Tongue (tissue), 2 donors: ENCODE data around the gene POC1B. TPM values are rescaled to one million over a fixed set of nuclear protein-coding genes. Genes with fewer than 3 reads are reported as not detected.
A peak's percentile ranks its signal among the peaks of the same experiment; 100 is the strongest.

Source experiments
- DNase-seq: peaks from one replicate; pipeline ENCODE4 v3.0.0-alpha.2; 2015
- total RNA-seq: library from RNA; depleted of rRNA; stranded (reverse); fragments of >200 nt; gene quantifications from one replicate; pipeline ENCODE4 v1.2.3, GENCODE V29; 2014

POC1B gene
- total RNA-seq, 1 donor from 2014 or later = 17.5 TPM

- DNase-seq = no peak
Observed at GRCh38 chr12:89497005-89497404, 28.8 kb downstream of the POC1B start.

DNA sequence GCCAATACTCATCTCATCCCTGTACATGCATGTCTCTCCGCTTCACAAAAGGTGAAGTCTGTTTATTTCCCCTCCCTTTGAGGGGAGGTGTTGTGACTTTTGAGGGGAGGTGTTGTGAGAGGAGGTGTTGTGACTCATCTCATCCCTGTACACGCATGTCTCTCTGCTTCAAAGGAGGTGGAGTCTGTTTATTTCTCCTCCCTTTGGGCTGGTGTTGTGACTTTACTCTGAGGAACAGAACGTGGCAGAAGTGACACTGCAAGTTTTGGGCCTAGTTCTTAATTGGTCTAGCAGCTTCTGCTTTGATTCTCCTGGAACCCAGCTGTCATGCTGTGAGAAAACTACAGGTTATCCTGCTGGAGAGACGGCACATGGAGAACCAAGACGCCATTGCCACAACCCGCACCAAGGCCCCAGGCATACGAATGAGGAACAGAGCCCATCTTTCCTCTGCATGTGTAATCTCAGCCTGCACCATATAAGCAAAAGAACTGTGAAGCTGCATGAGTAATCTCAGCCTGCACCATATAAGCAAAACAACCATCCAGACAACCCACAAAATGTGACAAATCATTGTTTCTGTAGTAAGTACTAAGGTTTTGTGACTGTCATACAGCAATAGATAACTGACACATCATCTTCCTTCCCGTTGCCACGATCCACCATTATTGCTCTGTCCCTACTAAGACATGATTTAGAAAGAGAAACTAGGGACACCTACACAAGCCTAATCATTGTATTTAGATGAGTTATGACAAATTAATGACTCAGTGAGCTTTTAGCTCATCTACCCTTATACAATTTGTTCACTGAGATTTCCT is 31.2 kb downstream of the POC1B start:
- DNase-seq = no peak

DNA sequence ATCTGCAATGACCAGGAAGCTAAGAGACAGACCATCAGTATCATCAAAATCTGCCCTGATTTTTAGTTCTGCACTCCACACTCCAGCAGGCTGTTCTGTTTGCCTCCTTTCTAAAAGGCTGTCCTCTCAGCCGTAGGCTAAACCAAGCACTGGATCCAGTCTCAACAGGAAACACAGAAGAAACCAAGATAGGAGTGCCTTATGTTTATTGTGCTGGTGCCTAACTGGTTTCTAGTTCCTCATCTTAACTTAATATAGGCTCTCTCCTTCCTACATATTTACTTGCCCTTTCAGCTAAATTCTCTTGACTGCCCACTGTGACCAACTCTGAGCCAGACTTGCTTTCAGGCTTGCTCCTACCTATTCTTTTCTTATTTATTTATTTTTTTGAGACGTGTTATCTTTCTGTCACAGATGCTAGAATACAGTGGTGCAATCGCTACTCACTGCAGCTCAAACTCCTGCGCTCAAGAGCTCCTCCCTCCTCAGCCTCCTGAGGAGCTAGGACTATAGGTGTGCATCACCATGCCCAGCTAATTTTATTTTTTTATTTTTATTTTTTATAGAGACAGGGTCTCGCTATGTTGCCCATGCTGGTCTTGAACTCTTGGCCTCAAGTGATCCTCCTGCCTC is 32.1 kb downstream of the POC1B start:
- no peak for DNase-seq

DNA sequence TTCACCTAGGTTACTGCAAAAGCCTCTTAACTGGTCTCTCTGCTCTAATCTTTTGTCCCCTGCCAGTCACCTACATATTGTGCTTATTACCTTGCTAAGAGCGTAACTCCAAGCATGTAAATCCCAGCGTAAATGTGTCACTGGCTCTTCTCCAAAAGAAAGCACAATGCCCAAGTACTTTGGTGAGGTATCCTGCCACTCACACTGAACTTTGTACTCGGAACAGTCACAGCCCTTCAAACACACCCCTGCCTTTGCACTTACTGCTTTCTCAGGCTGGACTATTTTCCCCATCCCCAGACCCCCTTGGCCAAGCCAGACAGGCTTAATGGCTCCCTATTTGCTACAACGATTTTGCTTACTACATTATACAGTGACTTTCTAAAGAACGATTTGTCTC is 33.0 kb downstream of the POC1B start:
- peak; percentile 26 for DNase-seq

GRCh38 chr12:89490922-89491321 is 34.9 kb downstream of the POC1B start:
- DNase-seq = no peak

DNA sequence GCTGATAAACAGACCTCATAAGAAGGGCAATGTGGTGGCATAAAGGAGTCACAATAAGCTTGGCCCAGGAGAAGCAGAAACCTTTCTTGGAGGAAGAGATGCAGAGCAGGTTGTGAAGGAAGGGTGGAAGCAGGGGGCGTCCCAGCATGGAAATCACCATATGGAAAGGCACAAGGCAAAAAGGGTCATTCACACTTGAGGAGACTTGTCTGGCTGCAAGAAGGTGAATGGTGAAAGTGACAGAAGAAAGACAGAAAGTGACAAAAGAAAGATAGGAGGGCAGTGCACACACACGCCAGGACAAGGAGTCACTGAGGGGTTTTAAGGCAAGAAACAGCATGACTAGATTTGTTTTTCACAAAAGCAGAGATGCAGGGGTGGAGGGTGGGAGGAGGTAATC is 39.6 kb downstream of the POC1B start:
- DNase-seq = no peak

GRCh38 chr12:89484470-89484869 is 41.4 kb downstream of the POC1B start:
- no peak for DNase-seq

- no peak for DNase-seq
Observed at GRCh38 chr12:89481213-89481914, 44.5 kb downstream of the POC1B start.

- DNase-seq = no peak
Observed at GRCh38 chr12:89479982-89480381, 45.9 kb downstream of the POC1B start.

DNA sequence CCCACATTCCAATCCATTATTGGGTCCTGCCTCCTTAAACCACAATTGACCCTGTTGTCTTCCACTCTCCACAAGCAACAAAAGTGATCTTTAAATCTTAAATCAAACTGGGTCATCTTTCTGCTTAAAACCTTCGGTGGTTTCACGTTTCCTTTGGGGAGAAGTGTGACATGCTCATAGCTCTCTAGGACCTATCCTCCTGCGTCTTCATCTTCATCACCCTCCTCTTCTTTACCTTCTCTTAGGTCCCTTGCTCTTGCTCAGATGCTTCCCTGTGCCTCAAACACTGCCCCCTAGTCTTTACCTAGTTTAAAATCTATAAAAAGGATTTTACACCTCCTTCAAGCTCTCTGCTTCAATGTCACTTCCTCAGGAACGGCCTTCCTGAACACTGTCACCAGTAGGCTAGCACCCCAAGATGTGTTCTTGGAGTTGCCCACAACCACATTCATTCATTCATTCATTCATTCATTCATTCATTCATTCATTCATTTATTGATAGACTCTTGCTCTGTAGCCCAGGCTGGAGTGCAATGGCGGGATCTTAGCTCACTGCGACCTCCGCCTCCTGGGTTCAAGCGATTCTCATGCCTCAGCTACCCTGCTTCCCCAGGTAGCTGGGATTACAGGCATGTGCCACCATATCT is 48.1 kb downstream of the POC1B start:
- DNase-seq = no peak

DNA sequence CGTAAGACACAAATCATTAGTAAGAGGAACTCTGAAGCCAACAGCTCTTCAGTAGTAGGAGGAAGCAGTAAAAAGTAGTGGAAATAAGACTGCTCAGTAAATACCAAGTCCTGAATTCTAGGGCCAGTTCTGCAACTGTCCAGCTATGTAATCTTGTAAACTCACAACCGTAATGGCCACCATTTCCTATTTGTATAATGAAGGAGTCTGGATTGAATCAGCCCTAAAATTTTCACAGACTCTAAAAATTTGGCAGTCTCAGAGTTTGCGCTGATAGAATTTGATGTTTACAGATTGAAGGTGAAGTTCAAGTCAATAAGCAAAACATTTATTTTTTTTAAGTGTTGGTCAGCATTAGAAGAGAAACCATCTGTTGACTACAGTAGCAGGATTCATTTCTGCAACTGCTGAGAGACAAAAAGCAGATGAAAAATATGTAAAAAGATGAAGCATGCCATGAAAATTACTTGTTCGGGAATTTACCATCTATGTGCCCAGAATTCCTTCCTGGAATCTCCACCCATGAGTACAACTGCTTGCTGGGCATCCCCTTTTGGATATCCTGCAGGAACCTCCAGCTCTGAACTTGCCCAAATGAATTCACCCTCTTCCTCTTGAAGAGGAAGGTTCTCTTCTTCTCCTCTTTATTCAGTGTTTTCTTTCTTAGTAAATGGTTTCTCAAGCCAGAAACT is 48.8 kb downstream of the POC1B start:
- no peak for DNase-seq

GRCh38 chr12:89476232-89476631 is 49.6 kb downstream of the POC1B start:
- no peak for DNase-seq

GRCh38 chr12:89475203-89475990 is 50.5 kb downstream of the POC1B start:
- DNase-seq = no peak

DNA sequence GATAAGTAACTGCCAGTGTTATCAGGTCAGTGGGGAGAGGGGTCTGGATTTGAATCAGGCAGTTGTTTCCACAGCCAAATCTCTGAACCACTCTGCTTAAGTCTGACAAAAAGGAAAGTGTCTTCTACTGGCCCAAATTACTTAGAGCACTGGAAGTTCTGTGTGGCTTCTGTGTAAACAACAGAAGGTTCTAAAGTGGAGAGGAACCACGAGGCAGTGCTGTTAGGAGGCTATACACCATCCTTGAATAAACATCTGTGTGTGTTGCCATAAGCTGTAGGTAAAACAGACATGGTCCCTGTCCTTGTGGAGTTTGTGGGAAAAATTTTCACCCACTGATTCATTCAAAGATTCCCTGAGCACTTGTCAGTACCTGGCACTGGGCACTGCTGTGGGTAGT is 51.2 kb downstream of the POC1B start:
- no peak for DNase-seq

DNA sequence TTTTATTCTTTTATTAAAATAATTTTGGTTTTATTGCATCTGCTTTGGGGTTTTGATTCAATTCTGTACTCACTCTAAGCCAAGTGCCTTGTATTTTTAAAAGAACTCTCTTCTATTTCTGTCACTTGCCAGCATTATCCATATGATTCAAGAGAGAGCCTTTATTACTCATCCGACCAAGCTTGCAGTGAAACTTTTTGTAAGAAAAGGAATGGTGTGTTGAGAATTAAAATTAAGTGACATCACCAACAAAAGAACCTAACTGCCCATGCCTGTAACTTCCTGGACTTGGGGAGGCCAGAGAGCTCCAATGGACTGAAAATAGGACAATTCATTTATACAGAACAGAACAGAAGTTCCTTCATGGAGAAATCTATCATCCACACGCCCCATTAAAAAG is 53.3 kb downstream of the POC1B start:
- DNase-seq = no peak

DNA sequence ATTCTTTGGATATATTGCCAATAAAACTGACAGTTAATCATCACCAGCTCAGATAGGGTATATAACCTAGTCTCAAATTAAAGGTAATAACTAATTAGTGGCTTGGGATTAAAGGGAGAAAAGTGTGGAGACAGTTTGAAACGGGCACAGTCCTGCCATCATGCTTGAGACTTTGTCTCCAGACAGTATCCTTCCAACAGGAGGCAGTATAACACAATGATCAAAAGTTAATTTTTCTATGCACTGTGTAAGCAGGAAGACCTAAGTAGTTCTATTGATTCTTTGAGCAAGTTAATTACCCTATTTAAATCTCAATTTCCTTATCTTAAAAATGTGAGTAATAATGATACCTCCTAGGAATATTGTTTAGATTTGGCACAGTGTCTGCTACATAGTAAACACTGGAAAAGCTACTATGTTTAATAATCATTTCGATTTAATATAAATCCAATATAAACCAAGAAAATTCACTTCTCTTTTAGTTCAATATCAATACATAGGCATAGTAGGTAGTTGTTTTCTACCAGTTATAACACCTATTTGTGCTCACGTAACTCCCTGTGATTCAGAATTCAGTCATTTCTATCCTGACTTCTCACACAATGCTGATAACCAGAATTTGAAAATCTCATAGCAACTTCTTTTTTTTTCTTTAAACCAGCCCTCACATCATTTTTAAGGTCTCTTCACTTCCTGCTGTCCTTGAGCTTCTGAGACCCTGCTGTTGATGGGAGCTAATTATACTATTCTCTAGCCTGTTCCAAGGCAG is 54.9 kb downstream of the POC1B start:
- peak; percentile 62 for DNase-seq

DNA sequence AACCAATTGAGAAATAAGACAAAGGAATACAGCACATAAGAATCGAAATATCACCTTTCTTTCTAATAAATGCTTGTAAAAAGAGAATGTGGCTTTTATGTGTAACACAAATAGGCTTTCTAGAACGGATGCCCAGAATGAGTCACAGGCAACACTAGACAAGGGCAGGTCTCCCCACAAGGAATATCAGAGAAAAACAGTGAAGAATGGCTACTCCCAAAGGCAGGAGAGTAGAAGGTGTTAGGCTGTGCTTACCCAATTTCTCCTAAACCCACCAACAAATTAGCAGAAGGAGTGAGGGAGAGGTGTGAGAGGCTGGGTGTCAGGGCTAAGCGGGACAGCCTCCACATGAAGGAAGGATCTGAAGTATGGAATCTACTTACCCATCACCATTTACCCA is 56.5 kb downstream of the POC1B start:
- no peak for DNase-seq

DNA sequence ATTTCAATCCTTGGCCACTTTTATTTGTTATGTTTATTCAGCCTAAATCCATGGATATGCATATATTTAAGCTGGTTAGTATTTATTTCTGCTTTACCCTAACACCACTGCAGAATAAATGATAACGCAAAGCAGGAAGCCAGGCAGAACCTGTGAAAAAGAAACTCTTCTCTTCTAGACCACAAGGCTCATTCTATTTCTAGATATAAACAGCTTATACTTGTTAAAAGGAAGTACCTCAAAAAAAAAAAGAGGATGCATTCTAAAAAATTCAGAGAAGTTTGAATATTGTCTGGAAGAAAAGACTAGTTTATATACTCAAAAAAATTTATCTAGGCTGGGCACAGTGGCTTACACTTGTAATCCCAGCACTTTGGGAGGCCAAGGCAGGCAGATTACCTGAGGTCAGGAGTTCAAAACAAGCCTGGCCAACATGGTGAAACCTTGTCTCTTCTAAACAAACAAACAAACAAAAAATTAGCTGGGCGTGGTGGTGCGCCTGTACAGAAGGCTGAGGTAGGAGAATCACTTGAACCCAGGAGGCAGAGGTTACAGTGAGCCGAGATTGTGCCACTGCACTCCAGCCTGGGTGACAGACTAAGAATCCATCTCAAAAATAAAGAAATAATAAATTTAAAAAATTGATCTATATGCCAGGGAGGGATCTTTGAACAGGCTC is 57.1 kb downstream of the POC1B start:
- DNase-seq = no peak

DNA sequence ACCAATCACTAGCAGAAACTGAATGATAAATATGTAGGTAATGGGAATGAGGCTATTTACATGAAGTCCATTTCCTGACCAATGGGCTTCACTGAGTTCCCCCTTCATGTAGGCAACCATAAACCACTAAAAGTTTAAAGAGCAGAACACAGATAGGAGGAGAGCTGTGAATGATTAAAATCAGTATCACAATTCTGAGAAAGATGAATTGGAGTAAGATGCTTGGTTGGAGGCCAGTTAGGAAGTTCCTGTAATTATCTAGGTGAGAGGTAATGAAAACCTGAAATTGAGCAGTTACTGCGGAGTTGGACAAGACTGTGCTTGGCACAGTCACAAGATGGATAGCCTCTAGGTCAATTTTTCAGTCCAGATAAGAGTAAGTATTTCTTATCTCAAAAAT is 57.8 kb downstream of the POC1B start:
- no peak for DNase-seq
